ENCODE data around the gene MATCAP1.

Gene MATCAP1

GRCh38 chr16:67190448-67191399, 7.0 kb upstream of the MATCAP1 start:
- no peak for DNase-seq

GRCh38 chr16:67190041-67190440, 6.3 kb upstream of the MATCAP1 start, which contains the start of gene EXOC3L1:
Gene EXOC3L1, minus strand, starts transcription at chr16:67190136. Its CDS starts 460 bp downstream, at chr16:67189676.
- DNase-seq, result no peak

GRCh38 chr16:67188798-67189197, 5.0 kb upstream of the MATCAP1 start:
- DNase-seq, result no peak

DNA sequence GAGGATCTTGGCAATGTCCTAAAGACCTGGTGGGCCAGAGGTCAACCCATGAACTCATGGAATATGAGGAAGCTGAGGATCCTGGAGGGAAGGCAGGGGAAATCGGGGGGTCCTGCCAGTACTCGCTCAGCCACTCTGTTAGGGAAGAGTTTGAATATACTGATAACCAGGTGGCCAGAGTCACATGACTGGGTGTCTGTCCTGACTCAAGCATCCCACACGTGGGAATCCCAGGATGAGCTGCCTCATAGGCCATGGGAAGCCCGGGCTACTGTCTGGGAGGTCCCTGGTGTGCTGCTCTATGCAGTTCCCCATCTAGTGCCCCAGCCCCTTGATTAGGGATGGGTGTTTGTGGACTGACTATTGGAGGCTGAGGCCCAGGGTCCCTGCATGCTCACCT, 4.6 kb upstream of the MATCAP1 start:
- DNase-seq, result no peak

DNA sequence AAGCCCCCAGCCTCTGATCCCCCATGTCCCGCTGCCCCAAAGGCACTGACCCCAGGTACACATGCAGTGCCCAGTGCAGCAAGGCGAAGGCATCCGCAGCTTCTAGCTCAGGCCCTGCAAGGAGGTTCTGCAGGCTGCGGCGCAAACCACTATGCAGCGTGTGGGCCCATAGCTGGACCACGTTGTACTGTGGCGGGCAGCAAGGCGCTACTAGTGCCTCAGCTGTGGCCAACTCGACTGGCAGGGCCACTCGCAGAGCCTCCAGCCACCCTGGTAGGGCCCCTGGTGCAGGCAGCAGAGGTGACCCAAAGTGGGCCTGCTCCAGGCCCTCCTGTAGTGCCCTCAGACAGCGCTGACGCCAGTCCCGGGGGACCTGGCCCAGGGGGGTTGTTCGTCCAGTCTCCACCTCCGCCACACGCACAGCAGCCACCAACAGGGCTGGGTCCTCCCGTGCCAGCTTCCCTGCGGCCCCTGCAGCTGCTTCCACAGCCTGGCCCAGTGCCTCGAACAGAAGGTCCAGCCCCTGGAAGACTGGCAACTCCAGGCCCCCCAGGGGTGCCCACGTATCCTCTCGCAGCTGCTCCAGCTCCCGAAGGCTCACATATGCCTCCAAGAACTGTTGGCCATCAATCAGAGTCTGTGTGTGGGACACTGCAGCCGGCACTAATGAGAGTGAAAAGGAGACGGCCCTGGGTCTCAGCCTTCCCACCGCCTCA, 3.6 kb upstream of the MATCAP1 start:
- DNase-seq, result peak; percentile 8

DNA sequence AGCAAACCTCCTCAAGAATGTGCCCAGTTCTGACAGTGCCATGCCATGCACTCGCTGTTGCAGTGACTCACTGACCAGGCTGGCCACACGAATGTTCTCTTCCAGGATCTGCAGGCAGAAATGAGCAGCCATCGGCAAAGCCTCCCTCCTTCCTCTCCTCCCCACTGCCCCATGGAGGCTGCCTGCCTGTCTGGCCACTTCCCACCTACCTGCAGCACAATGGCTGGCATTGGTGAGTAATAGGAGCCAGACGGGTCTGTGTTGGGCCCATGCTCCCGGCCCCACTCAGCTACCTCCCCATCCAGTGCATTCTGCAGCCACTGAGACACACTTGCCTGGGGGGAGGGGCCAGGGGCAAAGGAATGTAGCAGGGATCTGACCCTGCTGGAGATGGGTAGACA, 2.8 kb upstream of the MATCAP1 start:
- DNase-seq, result no peak

GRCh38 chr16:67185651-67186134, 1.9 kb upstream of the MATCAP1 start:
- DNase-seq, result no peak

DNA sequence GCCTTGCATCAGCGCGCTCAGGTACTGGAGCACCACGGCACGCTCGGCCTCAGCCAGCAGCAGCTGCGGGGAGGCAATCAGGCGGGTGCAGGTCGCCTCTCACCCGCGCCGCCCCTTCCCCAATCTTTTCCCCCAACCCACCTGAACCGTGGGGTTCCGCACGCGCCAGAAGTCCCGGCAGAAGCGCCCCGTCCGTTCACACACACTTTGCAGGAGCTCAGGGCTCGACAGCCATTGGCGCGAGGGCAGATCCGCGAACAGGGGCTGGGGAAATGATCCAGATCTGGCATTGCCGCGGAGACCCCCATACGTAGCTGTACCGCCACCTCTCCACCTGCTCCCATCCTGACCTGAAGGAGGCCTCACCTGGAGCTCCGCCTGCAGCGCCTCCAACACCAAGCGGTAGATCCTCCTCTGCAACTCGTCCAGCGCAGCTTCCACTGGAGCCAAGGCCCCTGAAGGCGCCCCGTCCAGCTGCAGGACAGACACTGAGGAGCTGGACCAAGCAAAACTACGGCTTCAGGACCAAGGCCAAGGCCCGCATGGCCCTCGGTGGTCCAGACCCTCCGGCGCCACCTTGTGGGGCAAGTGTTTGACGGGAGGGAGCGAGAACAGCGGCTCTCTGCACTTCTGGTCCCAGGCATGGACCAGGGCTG, 1.4 kb upstream of the MATCAP1 start:
- DNase-seq, result peak; percentile 53

GRCh38 chr16:67184453-67184994, 761 bp upstream of the MATCAP1 start:
- DNase-seq, result peak; percentile 56

GRCh38 chr16:67183284-67183626, 508 bp downstream of the MATCAP1 start:
- no peak for DNase-seq

- DNase-seq, result no peak
Measured at GRCh38 chr16:67182288-67182687, 1.5 kb downstream of the MATCAP1 start.

GRCh38 chr16:67181346-67181745, 2.4 kb downstream of the MATCAP1 start:
- DNase-seq, result no peak

DNA sequence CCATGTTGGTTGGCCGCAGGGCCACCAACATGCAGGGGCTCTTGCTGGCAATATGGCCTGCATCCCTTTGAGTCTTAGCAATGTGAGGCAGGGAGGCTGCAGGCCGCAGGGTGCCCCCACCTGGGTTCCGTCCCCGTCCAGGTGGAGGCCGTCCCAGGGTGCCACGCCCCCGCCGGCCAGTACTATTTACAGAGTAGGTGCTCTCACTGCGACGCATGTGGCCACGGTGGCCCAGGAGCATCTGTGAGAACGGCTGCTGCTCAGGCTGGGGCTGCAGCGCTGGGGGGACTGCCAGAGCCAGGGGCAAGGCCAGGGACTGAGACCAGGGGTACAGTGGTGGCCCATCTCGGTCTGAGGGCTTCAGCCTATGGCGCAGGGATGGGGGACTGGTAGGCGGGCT, 3.6 kb downstream of the MATCAP1 start:
- DNase-seq, result no peak

DNA sequence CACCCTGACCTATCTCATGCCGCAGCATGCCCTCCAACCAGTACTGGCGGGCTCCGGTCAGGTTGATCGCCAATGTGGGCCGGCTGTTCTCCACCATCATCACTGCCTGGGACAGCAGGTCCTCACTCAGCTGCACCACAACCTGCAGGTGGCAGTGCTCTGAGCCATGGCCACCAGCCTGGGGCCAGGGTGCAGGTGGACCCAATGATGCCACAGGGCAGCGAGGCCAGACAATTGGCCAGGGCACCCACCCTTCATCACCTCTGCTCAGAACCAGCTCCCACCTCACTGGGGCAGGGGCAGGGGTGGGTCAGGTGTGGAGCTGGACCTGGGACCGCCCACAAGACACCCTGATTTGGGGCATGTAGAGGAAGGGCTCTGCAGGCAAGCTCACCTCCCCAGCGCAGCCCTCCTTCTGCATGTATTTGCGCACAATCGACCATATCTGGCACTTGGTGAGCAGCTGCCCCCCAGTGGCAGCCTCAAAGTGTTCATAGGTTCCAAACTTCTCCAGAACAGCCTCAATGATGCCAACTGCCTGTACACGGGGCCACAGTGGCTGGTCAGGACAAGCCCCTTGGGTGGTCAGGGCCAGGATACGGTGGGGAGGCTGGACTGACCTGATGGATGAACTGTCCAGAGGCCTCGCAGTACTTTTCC, 4.2 kb downstream of the MATCAP1 start:
- DNase-seq, result no peak

DNA sequence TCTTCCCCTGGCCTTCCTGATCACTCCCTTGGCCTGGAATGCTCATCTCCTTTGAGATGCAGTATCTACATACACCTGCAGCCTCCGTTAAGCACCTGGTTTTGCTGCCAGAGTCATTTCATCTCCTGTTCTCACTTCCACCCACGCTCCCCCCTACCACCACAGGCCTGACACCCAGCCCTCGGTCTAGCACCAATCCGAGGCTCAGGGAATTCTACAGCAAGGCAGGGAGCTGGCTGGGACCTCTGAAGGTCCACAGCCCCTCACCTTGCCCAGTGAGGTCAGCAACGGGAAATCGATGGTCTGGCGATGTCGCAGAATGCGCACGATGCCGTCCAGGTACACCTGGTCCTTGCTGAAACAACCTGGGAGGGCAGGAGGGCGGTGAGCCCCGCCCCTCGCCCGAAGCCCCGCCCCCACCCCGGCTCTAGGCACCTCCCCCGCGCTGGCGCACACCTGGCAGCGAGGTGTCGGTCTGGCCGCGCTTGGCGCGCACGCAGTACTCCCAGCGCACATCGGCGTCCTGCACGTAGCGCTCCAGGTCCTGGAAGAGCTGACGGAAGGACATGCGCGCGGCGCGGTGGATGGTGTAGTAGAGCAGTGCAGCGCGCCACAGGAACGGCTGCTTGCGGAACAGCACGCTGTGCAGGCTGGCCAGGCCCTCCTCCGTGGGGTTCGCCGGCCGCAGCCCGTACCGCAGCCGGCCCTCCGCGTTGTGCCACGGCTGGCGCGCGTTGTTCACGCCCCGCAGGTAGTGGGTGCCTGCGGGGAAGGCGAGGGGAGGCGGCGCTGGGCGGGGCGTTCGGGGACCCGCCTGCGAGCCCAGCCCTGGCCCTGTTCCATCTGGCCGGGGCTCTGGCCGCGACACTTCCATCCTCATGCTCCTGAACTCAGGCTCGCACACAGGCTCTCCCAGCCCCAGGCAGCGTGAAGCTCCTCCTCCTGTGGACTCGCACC, 5.7 kb downstream of the MATCAP1 start:
- DNase-seq, result peak; percentile 47

DNA sequence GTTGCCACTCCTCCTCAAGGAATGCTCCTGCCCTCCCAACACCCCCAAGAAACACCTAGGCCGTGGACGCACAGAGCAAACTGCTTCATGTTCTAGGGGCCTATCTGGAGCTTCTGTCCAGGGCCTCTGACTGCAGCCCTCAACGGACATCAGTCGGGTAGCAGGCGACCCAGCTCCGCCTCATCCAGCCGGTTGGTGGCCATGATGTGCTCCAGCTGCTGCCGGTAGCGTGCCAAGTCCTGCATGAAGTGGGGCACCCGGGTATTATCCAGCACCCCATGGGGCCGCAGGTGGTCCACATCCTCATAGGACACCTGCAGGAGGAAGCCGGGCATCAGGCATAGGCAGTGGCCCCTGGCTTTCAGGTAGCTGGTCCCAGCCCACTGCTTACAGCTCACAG, 7.1 kb downstream of the MATCAP1 start:
- no peak for DNase-seq

GRCh38 chr16:67174706-67175231, 9.0 kb downstream of the MATCAP1 start:
- no peak for DNase-seq

GRCh38 chr16:67173808-67174705, 9.7 kb downstream of the MATCAP1 start:
- DNase-seq, result peak; percentile 66

- DNase-seq, result no peak
Measured at GRCh38 chr16:67173323-67173722, 10.4 kb downstream of the MATCAP1 start.

All from NCI-H1092 treated with DMSO at 0.1 percent for 48 hours (cell line).